Mucosa of gallbladder (tissue), 1 donor: Measurements from ENCODE around the gene VSIG10L. TPM values are rescaled to one million over a fixed set of nuclear protein-coding genes. Genes with fewer than 3 reads are reported as not detected.

ENCODE experiments used
- DNase-seq: peaks from one replicate; pipeline ENCODE4 v3.0.0-alpha.2; 2020; ENCODE audit warnings: low spot score
- total RNA-seq: library from RNA; stranded (reverse); gene quantifications from one replicate; pipeline ENCODE4 v1.2.1, GENCODE V29; 2021
- donor health status: DM: no; HTN: no; CAD: no.

The VSIG10L gene
- total RNA-seq, 1 donor from 2014 or later: 11.3 TPM

DNA sequence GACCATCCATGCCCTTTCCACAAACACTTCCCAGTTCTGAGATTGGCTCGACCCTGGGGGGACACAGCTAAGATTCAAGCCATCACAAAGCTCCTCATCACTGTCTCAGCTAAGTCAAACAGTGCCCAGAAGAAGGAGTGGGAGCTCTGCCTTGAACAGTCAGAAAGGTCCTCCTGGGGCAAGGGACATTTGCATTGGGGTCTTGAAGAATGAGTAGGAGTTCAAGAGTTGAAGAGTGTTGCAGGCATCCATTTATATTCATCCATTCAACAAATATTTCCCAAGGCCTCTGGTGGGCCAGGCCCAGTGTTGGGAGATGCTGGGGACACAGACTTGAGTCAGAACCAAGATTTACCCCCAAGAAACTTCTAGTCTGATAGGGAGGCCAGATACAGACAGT lies 24.0 kb downstream of the VSIG10L start:
- no peak for DNase-seq

DNA sequence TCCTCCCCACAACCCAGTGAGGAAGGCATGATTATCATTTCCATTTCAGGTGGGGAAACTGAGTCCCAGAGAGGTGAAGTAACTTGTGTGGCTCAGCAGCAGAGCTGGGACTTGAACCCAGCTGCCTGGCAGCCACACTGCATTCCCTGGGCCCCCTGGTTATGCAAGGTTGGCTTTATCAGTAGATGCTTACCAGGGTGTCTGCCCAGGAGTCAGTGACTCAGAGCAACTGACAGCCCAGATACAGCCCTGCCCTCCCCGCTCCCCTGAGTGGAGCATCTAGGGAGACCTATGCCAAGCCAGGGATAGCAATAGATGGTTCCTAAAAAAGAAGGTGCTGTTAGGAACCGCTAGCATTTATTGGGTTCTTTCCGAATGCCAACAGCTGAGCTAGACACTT lies 24.6 kb downstream of the VSIG10L start:
- DNase-seq: no peak

GRCh38 chr19:51316688-51317087 lies 25.3 kb downstream of the VSIG10L start:
- DNase-seq: no peak

DNA sequence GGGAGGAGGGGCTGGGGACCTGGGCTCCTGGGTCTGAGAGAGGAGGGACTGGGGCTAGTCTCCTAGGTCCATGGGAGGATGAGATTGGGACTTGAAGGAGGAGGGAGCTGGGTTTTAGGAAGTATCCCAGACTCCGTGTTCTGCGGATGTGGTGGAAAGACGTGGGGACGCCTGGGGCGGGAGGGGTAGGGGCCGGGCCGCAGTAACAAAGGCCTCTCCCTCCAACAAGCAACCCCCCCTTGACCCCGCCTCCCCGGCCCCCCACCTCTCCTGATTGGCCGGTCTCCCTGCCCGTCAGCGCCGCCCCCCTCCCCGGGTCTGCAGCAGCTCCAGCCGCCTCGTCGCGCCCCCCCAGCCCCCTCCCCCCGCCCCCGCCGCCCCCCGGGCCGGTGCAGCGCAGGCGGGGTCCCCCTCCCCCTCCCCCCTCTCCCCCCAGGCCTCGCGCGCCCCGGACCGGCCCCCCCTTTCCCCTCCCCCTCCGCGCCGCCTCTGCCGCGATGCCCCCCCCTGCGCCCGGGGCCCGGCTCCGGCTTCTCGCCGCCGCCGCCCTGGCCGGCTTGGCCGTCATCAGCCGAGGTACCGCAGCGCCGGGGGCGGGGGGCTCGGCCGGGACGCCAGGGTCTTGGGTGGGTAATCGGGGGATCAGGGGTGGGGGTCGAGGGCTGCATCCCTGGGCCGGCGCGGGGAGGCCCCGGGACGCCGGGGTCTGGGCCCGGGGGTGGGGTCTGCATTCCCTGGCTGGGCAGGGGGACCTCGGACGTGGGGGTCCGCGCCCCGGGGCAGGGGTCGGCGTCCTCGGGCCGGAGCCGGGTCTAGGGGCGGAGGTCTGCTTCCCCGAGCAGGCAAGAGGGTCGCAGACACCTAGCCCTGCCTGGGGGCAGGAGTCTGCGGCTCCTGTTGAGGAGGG lies 30.3 kb downstream of the VSIG10L start, which contains the start of gene IGLON5:
Gene IGLON5 (plus strand): TSS at position 294 of the 907 bp plus-strand sequence. CDS start 204 bp downstream, at position 498.
- no peak for DNase-seq

DNA sequence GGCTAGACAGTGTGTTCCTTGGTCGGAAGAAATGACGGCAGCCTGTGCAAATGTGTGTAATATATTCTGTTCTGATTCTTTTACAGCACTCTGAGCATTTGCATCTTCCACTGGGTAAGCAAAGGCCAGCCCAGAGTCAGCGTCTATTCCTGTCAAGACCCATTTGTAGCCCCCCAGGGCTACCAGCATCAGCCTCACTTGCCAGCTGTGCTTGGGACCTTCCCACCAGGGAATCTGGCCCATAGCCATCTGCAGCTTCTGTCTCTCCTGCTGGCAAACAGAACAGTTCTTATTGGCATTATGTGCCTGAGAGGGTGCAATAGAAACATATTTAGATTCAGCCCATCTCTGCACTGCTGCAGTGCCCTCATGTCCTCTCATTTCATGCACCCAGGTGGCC lies 36.5 kb downstream of the VSIG10L start:
- DNase-seq: no peak

DNA sequence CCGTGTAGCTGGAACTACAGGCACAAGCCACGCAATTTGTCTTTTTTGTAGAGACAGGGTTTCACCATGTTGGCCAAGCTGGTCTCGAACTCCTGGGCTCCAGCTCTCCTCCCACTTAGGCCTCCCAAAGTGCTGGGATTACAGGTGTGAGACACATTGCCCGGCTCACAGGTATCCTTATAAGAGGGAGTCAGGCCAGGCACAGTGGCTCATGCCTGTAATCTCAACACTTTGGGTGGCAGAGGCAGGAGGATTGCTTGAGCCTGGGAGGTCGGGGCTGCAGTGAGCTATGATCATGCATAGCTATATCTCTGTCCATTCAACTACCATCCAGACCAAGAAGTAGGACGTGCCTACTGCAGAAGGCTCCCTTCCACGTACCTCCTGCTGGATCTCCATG lies 40.7 kb downstream of the VSIG10L start:
- no peak for DNase-seq

DNA sequence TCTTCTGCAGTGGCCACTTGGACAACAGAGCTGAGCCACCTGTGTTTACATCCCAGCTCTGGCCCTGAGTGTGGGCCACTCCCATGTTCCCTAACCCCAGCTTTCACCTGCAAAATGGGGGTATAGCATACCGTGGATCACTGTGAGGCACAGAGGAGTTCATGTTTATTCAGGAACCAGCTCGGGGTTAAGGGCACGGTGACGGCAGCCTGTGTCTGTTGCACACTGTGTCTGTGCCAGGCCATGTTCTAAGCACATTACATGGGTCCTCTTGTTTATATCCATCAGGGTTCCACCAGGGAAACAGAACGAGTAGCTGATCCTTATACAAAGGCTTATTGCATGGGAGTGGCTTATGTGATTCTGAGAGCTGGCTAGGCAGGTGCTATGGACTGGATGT lies 44.5 kb downstream of the VSIG10L start:
- DNase-seq: no peak

DNA sequence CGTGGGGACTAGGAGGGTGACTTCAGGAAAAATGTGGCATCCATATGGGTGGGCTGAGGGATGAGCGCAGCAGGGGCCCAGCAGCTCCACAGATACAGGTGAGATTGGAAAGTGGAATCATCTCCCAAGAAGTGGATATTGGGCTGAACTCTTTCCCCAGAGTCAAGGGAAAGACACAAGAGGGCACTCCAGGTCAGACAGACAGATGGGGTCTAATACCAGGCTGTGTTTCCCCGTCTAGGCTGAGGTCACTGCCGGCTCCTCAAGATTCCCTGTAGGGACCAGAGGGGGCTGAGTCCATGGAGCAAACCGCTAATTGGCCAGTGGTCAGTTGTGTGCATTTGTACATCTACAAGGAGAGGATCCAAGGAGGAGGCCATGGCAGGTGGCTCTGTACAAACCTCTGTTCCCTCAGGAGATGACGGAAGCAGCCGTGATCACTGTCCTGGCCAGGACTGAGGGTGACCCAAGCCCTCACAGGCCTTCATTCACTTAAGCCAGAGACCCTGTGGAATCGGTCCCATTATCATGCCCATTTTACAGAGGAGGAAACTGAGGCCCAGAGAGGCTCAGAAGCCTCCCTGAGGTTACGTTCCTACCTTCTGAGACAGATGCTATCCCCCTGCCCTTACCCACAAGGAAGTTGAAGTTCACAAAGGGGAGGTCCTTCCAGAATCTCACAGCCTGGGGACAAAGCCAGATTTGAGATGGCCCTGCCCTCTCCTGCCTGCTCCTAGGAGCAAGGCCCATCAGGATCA lies 45.4 kb downstream of the VSIG10L start:
- no peak for DNase-seq

GRCh38 chr19:51295382-51296126 lies 46.4 kb downstream of the VSIG10L start:
- no peak for DNase-seq

GRCh38 chr19:51294977-51295375 lies 47.0 kb downstream of the VSIG10L start:
- DNase-seq: no peak

GRCh38 chr19:51294211-51294976 lies 47.5 kb downstream of the VSIG10L start:
- no peak for DNase-seq

- DNase-seq: no peak
Measured at GRCh38 chr19:51293571-51294210, 48.2 kb downstream of the VSIG10L start.

DNA sequence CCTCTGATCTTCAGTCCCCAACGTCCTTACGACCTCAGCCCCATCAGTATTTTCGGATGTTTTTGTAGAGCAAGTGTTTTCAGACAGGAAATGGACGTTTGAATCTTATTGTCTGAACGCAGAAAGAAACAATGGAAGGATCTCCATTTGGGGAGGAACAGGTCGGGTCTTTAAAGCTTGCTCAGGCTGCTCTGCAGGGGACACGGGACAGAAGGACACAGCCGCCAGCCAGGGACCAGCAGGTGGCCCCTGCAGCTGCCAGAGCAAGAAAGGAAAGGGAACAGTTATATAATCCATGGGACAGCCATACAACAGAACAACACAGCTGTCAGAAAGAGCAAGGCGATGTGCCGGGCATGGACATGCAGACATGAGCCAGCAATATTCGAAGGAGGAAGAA lies 49.0 kb downstream of the VSIG10L start:
- no peak for DNase-seq

- no peak for DNase-seq
Measured at GRCh38 chr19:51289635-51290034, 52.3 kb downstream of the VSIG10L start.

DNA sequence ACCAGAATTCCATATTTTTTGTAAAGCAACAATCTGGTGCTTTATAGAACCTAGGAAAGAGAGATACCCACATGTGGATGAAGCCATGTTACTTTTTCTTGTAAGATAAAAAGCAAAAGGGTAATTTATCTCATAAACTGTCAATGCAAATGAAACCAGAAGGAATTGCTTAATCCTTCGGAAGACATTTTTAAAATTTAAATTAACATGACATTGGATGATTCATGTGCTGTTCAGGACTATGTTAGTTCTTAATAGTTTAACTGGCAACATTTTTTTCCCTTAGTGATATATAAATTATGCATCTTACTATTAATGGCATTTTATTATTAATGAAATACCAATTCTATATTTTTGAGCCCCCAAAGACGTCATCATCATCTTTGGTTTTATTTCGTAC lies 56.3 kb downstream of the VSIG10L start:
- DNase-seq: no peak

DNA sequence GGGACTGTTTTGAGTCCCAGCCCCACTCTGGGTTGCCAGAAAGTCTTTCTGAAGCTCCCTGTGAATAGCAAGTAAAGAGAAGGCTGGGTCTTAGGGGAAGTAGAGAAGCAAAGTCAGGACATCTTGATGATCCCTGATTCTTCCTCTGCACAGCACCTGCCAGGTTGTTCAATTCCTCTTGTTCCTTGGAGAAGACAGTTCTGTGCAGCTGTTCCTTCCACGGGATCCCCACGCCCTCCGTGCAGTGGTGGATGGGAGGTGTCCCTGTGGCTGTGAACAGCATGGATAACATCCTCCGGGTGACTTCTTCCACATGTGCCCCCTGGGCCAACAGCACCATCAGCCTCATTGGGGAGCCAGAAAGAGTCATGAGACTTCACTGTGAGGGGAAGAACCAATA lies 59.6 kb downstream of the VSIG10L start:
- DNase-seq: no peak

Other genes starting within 250 kb of the VSIG10L start
- gene CTU1, start 233.7 kb downstream of the VSIG10L start, total RNA-seq: 12.1 TPM
- gene SIGLEC9, start 217.2 kb downstream of the VSIG10L start, total RNA-seq: 6.3 TPM
- gene SIGLEC7, start 199.8 kb downstream of the VSIG10L start, total RNA-seq: 3.5 TPM
- gene CD33, start 117.1 kb downstream of the VSIG10L start, total RNA-seq: 8.3 TPM
- not detected for gene SIGLECL1, start 91.1 kb downstream of the VSIG10L start, total RNA-seq
- gene IGLON5, start 30.5 kb downstream of the VSIG10L start, total RNA-seq: 0.37 TPM
- gene ETFB, start 24.2 kb upstream of the VSIG10L start, total RNA-seq: 139 TPM
- gene CLDND2, start 26.9 kb upstream of the VSIG10L start, total RNA-seq: 0.92 TPM
- 7.4 TPM for gene NKG7, start 30.5 kb upstream of the VSIG10L start, total RNA-seq
- not detected for gene LIM2, start 45.8 kb upstream of the VSIG10L start, total RNA-seq
- 0.43 TPM for gene C19orf84, start 48.5 kb upstream of the VSIG10L start, total RNA-seq
- 12.9 TPM for gene SIGLEC10, start 75.5 kb upstream of the VSIG10L start, total RNA-seq
- gene SIGLEC8, start 116.3 kb upstream of the VSIG10L start, total RNA-seq: 11.0 TPM
- not detected for gene CEACAM18, start 136.4 kb upstream of the VSIG10L start, total RNA-seq
- gene SIGLEC12, start 159.7 kb upstream of the VSIG10L start, total RNA-seq: 0.43 TPM
- gene SIGLEC6, start 189.5 kb upstream of the VSIG10L start, total RNA-seq: 5.1 TPM
- 9.4 TPM for gene ZNF175, start 229.1 kb upstream of the VSIG10L start, total RNA-seq